Suprapubic skin (tissue), 4 donors: ENCODE data around the gene COQ8A. TPM values are rescaled to one million over a fixed set of nuclear protein-coding genes. Genes with fewer than 3 reads are reported as not detected.

Experiments
- DNase-seq, 2 donors: peaks; one replicate each; pipeline ENCODE4 v3.0.0-alpha.2; 2019; ENCODE audit warnings: low spot score in 2 of 2
- H3K27ac ChIP-seq: fragments of 200-600 bp; sonication (generic); one replicate; pipeline ENCODE4 v1.5.1; 2019
- H3K27me3 ChIP-seq: fragments of 200-600 bp; sonication (generic); one replicate; pipeline ENCODE4 v1.5.1; 2019
- H3K36me3 ChIP-seq: fragments of 200-600 bp; sonication (generic); one replicate; pipeline ENCODE4 v1.5.1; 2019
- H3K4me1 ChIP-seq: fragments of 200-600 bp; sonication (generic); one replicate; pipeline ENCODE4 v1.5.1; 2019
- H3K4me3 ChIP-seq: fragments of 200-600 bp; sonication (generic); one replicate; pipeline ENCODE4 v1.5.1; 2019; ENCODE audit warnings: mild to moderate bottlenecking
- H3K9me3 ChIP-seq: fragments of 200-600 bp; sonication (generic); one replicate; pipeline ENCODE4 v1.5.1; 2019
- EP300 ChIP-seq: sonication (generic); formaldehyde crosslinking; IDR thresholded peaks from one replicate; pipeline ENCODE4 v1.6.1; 2017; ENCODE audit warnings: antibody characterized with exemption
- POLR2A ChIP-seq, 2 donors: fragments of 450-650 bp; IDR thresholded peaks; one replicate each; pipeline ENCODE4 v1.6.1; 2017; ENCODE audit warnings: antibody characterized with exemption in 2 of 2, mild to moderate bottlenecking in 2 of 2, moderate library complexity in 2 of 2
- POLR2AphosphoS5 ChIP-seq, 3 donors: sonication (generic); formaldehyde crosslinking; IDR thresholded peaks; one replicate each; pipeline ENCODE4 v1.6.1; 2017; ENCODE audit warnings: antibody characterized with exemption in 3 of 3
- WGBS: methylation state at CpG from one replicate; pipeline ENCODE4 v1.1.5; 2018; 5-methylcytosine and 5-hydroxymethylcytosine counted together
- total RNA-seq, 4 donors: library from RNA; depleted of rRNA; stranded (reverse); fragments of >200 nt; gene quantifications; one replicate each; pipeline ENCODE4 v1.1.0, GENCODE V29; 2016
- TF ChIP-seq, protein P1 (sequence below), 2 donors: fragments of 200-600 bp in 1 of 2; fragments of 450-650 bp in 1 of 2; sonication (generic) in 1 of 2; IDR thresholded peaks; one replicate each; pipeline ENCODE4 v1.5.1; 2016 to 2019; ENCODE audit warnings: antibody characterized with exemption in 2 of 2, mild to moderate bottlenecking in 1 of 2, moderate library complexity in 1 of 2

COQ8A gene
- total RNA-seq, 4 donors from 2014 or later, result 41.9 to 113 (median 59.8) TPM

DNA sequence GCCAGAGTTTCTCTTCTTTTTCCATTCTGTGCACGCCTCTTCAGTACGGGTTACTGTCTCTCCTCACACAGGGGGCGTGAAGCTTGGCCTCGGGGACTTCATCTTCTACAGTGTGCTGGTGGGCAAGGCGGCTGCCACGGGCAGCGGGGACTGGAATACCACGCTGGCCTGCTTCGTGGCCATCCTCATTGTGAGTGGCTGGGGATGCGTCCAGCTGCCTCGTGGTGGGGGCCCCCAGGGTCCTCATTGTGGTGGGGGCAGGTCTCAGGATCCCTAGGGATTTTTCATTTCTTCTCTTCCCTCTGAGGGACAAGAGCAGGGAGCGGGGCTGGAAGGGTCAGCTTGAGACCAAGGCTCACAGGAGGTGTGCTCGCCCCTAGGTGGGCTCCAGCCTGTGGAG, 46.2 kb upstream of the COQ8A start:
- Histone ChIP-seq H3K27me3 (no peaks in the 10 kb centered on the region), H3K9me3 (no peaks in the 10 kb centered on the region), H3K36me3 (peaks cover 48% of the 10 kb centered on the region), H3K4me1 (peaks cover 4% of the 10 kb centered on the region), H3K4me3 (no peak overlapping the region), H3K27ac (no peak overlapping the region)
- TF ChIP-seq EP300 (no peak), POLR2AphosphoS5 (IDR thresholded peaks at IDR 0.05) (no peak), POLR2A (IDR thresholded peaks at IDR 0.05) (no peak)
- TF ChIP-seq, protein P1, sequence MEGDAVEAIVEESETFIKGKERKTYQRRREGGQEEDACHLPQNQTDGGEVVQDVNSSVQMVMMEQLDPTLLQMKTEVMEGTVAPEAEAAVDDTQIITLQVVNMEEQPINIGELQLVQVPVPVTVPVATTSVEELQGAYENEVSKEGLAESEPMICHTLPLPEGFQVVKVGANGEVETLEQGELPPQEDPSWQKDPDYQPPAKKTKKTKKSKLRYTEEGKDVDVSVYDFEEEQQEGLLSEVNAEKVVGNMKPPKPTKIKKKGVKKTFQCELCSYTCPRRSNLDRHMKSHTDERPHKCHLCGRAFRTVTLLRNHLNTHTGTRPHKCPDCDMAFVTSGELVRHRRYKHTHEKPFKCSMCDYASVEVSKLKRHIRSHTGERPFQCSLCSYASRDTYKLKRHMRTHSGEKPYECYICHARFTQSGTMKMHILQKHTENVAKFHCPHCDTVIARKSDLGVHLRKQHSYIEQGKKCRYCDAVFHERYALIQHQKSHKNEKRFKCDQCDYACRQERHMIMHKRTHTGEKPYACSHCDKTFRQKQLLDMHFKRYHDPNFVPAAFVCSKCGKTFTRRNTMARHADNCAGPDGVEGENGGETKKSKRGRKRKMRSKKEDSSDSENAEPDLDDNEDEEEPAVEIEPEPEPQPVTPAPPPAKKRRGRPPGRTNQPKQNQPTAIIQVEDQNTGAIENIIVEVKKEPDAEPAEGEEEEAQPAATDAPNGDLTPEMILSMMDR (IDR thresholded peaks at IDR 0.05), result no peak
- WGBS, result 98% methylated on average over 10 of the region's 13 CpGs
- no peak for DNase-seq

DNA sequence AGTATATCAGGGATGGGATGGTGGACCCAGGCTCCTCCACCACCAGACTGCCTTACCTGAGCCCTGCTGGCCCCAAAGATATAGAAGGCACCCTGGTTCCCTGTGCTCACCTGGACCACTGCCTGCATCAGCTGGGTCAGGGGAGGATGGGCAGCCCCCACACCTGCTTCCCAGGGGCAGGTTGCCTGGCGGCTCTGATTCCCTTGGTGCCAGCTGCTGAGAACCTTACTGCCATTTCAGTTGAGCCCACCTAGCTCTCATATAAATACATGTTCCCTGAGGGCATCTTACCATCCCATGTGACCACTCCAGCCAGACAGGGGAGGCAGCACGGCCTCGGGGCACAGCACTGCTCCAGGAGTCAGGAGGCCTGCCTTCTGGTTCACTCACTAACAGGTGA, 45.3 kb upstream of the COQ8A start:
- Histone ChIP-seq H3K27me3 (no peaks in the 10 kb centered on the region), H3K36me3 (peaks cover 51% of the 10 kb centered on the region), H3K9me3 (no peaks in the 10 kb centered on the region), H3K4me1 (peaks cover 4% of the 10 kb centered on the region), H3K4me3 (no peak overlapping the region), H3K27ac (no peak overlapping the region)
- TF ChIP-seq EP300, result no peak
- no peak for TF ChIP-seq POLR2A (IDR thresholded peaks at IDR 0.05)
- no peak for TF ChIP-seq POLR2AphosphoS5 (IDR thresholded peaks at IDR 0.05)
- TF ChIP-seq, protein P1 (IDR thresholded peaks at IDR 0.05), result no peak
- WGBS, result no CpG with 5 or more reads among the region's 3 CpGs
- no peak for DNase-seq

- Histone ChIP-seq H3K9me3 (no peaks in the 10 kb centered on the region), H3K36me3 (peaks cover 54% of the 10 kb centered on the region), H3K4me3 (no peak overlapping the region), H3K27ac (no peak overlapping the region), H3K27me3 (no peaks in the 10 kb centered on the region), H3K4me1 (peaks cover 4% of the 10 kb centered on the region)
- 45% methylated on average over 11 of the region's 11 CpGs for WGBS
- no peak for TF ChIP-seq POLR2A (IDR thresholded peaks at IDR 0.05)
- TF ChIP-seq POLR2AphosphoS5 (IDR thresholded peaks at IDR 0.05), result no peak
- no peak for TF ChIP-seq EP300
- TF ChIP-seq, protein P1 (IDR thresholded peaks at IDR 0.05), result no peak
- no peak for DNase-seq
These were observed 44.5 kb upstream of the COQ8A start for GRCh38 chr1:226895644-226896043.

DNA sequence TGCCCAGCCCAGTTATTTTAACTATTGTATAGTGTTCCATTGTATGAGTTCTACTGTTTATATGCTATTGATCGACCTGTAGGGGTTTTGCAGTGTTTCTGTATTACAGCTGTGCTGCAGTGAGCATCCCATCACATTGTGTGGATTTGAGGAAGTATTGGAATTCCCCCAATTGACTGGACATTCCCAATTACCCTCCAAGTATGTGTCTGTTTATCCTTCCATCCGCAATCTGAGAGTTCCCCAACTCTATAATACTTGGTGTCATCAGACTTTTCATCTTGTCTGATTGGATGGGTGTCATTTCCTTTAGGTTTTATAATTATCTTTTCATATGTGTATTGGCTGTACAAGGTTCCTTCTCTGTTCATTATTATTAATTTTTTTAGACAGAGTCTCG, 41.8 kb upstream of the COQ8A start:
- no peaks in the 10 kb centered on the region for H3K27me3 ChIP-seq
- H3K27ac ChIP-seq, result no peak overlapping the region
- TF ChIP-seq POLR2AphosphoS5 (IDR thresholded peaks at IDR 0.05) (no peak), EP300 (no peak), POLR2A (IDR thresholded peaks at IDR 0.05) (no peak)
- TF ChIP-seq, protein P1 (IDR thresholded peaks at IDR 0.05), result no peak
- DNase-seq, result no peak
- 96% methylated on average over 3 of the region's 3 CpGs for WGBS
- peaks cover 4% of the 10 kb centered on the region for H3K4me1 ChIP-seq
- no peaks in the 10 kb centered on the region for H3K9me3 ChIP-seq
- H3K36me3 ChIP-seq, result peaks cover 34% of the 10 kb centered on the region
- no peak overlapping the region for H3K4me3 ChIP-seq

DNA sequence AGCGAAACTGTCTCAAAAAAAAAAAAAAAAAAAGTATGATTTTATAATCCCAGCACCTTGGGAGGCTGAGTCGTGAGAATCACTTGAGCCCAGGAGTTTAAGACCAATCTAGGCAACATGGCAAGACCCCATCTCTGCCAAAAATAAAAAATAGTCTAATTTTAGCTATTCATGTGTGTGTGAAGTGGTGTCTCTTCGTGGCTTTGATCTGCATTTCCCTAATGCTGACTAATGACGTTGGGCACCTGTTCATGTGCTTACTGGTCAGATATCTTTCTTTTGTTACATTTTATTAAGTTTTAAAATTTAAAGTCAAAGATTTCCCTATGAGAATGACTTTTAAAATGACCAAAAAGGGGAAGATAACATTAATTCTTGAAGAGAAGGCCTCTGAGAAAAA, 38.7 kb upstream of the COQ8A start:
- WGBS, result 90% methylated on average over 4 of the region's 4 CpGs
- Histone ChIP-seq H3K27ac (no peak overlapping the region), H3K27me3 (no peaks in the 10 kb centered on the region), H3K4me3 (no peak overlapping the region), H3K36me3 (peaks cover 17% of the 10 kb centered on the region), H3K4me1 (no peaks in the 10 kb centered on the region), H3K9me3 (no peaks in the 10 kb centered on the region)
- TF ChIP-seq POLR2AphosphoS5 (IDR thresholded peaks at IDR 0.05) (no peak), EP300 (no peak), POLR2A (IDR thresholded peaks at IDR 0.05) (no peak)
- TF ChIP-seq, protein P1 (IDR thresholded peaks at IDR 0.05), result no peak
- no peak for DNase-seq
